ENCODE results near the gene MAN2A2. TPM values are rescaled to one million over a fixed set of nuclear protein-coding genes. Genes with fewer than 3 reads are reported as not detected.

The MAN2A2 gene
- total and polyA plus RNA-seq, 2 of the 8 experiments (the other 6 are each of a cell fraction or from before 2014, with no cell fraction given): 23.1 to 29.7 TPM

- TF ChIP-seq KDM1A (IDR thresholded peaks at IDR 0.05; ENCODE audit: borderline replicate concordance, low read length) (0 out of 2 replicates have a peak, but pooled peaks have one; percentile 42), CTCF (IDR thresholded peaks at IDR 0.05; ENCODE audit: control extremely low read depth in 1 of 3, insufficient read depth in 1 of 3, low read depth in 1 of 3, low read length in 3 of 3) (no peak)
- no peak for DNase-seq (ENCODE audit: low read depth in 1 of 2, low spot score in 2 of 2)
- POLR2A ChIA-PET (ENCODE audit: partially characterized antibody): interaction anchor here (0.7 to 2.2 kb wide), 4 partner anchors 14 to 26 kb away, joined by 3 to 7 read pairs (median 4); no protein-coding TSS in a partner anchor
- H3K36me3 ChIP-seq (ENCODE audit: control insufficient read depth in 2 of 4, insufficient read depth in 4 of 4, low read length in 3 of 4): no peaks in the 10 kb centered on the region
- 90% methylated on average over 8 of the region's 8 CpGs; no CpG with 5 or more reads in 1 of the 2 experiments for WGBS, 2 experiments (ENCODE audit: extremely low coverage in 1 of 2, insufficient coverage in 1 of 2, insufficient read length in 1 of 2, insufficient replicate concordance in 2 of 2, low coverage in 1 of 2, low lambda C conversion rate in 2 of 2, missing lambda C conversion rate in 1 of 2)
- no peak overlapping the region for H3K27ac ChIP-seq (ENCODE audit: low read depth, low read length)
- H2AFZ ChIP-seq (ENCODE audit: low read length): no peak overlapping the region
- H2BK5ac ChIP-seq (ENCODE audit: low read depth, low read length): no peak overlapping the region
- H3K56ac ChIP-seq (replicated peaks; ENCODE audit: insufficient read length, low read depth, low read length): no peak overlapping the region
- H3K23me2 ChIP-seq (ENCODE audit: low read depth, low read length): peaks cover 1% of the 10 kb centered on the region; the same call in 1 of the 2 replicates
- no peak overlapping the region for H2BK20ac ChIP-seq (ENCODE audit: low read length)
- no peaks in the 10 kb centered on the region for H3K79me2 ChIP-seq (ENCODE audit: control insufficient read depth in 1 of 2, insufficient read depth in 2 of 2, low read length in 2 of 2)
- FAIRE-seq: no peak
- H3K9ac ChIP-seq (replicated peaks in 1 of 4; ENCODE audit: extremely low read depth in 1 of 4, low read depth in 3 of 4, low read length in 3 of 4): no peak overlapping the region
- peak overlapping the region; percentile 65; the same call in 1 of the 2 replicates for H2BK15ac ChIP-seq (ENCODE audit: low read length)
- no peaks in the 10 kb centered on the region for H3K27me3 ChIP-seq (replicated peaks in 1 of 4; ENCODE audit: control insufficient read depth in 3 of 4, extremely low read depth in 1 of 4, insufficient read depth in 3 of 4, low read length in 3 of 4)
- peaks cover 0 to 8% (median 5%) of the 10 kb centered on the region in 4 experiments; a peak in 6 of 7 replicates for H3K4me1 ChIP-seq (replicated peaks in 1 of 4; ENCODE audit: control insufficient read depth in 3 of 4, insufficient read depth in 4 of 4, low read length in 3 of 4)
- no peaks in the 10 kb centered on the region for H4K20me1 ChIP-seq (replicated peaks in 1 of 2; ENCODE audit: control insufficient read depth in 1 of 2, insufficient read depth in 2 of 2, low read length in 2 of 2)
- no peak overlapping the region for H3K4me2 ChIP-seq (ENCODE audit: insufficient read depth in 1 of 2, low read depth in 2 of 2, low read length in 2 of 2)
- H3K18ac ChIP-seq (ENCODE audit: extremely low read depth, low read length): no peak overlapping the region
- H2AK5ac ChIP-seq (ENCODE audit: low read depth, low read length): no peak overlapping the region; the same call in 1 of the 2 replicates
- CTCF ChIA-PET (ENCODE audit: partially characterized antibody): interaction anchor here (1.0 to 2.0 kb wide), 4 partner anchors 28 to 99 kb away, joined by 3 to 6 read pairs (median 5); no protein-coding TSS in a partner anchor
- H2BK12ac ChIP-seq (ENCODE audit: low read depth, low read length): no peak overlapping the region
- H2BK120ac ChIP-seq (replicated peaks; ENCODE audit: low read depth, low read length): no peak overlapping the region
- H4K5ac ChIP-seq (ENCODE audit: insufficient read length, low read depth, low read length): no peak overlapping the region
- no peak overlapping the region for H3K4ac ChIP-seq (replicated peaks; ENCODE audit: insufficient read length, low read depth, low read length)
- no peak overlapping the region for H4K8ac ChIP-seq (ENCODE audit: extremely low read depth, insufficient read depth, low read length)
- H3K4me3 ChIP-seq (ENCODE audit: extremely low read depth in 1 of 4, insufficient read depth in 2 of 4, low read depth in 3 of 4, low read length in 4 of 4): no peak overlapping the region
- no peak overlapping the region for H4K91ac ChIP-seq (replicated peaks; ENCODE audit: insufficient read length, low read length)
- no peak overlapping the region for H3K14ac ChIP-seq (ENCODE audit: insufficient read length)
- H3K9me3 ChIP-seq (ENCODE audit: insufficient read depth in 2 of 2, low read depth in 1 of 2, low read length in 1 of 2): no peaks in the 10 kb centered on the region
- no peak overlapping the region for H3K23ac ChIP-seq (ENCODE audit: insufficient read length)
- H3K79me1 ChIP-seq (ENCODE audit: low read depth, low read length): no peaks in the 10 kb centered on the region
Observed at GRCh38 chr15:90857883-90858443, 45.1 kb upstream of the MAN2A2 start.
